GM21381 (cell line): ENCODE results near the gene OR1E1.
"Not testable (repeated sequence)": the region's sequence is repeated elsewhere in the genome, so short reads cannot be mapped to it uniquely, and the experiment has no call there.

Source experiments
- ATAC-seq: cut with Tn5 transposase; IDR thresholded peaks from one replicate; pipeline ENCODE4 v1.9.1; 2021; ENCODE audit warnings: mild to moderate bottlenecking, moderate library complexity; ENCODE audit not compliant: unreplicated experiment

The OR1E1 gene

DNA sequence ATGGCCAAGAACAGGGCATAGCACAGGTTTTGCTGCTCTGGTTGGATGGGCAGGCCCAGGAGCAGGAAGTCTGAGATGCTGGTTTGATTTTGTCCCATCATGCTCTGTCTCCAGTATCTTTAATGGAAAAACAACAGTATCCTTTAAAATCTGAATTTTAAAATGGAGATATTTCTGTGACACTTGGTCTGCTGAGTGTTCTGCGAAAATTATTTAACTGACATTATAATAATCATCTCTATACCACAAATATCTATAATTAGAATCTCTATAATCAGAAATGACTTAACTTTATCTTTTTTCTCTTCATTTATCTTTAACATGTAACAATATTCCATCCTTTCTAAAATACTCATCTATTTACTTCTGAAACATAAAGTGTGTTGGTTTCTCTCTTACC is at the start of gene OR1E1:
OR1E1 (minus strand) TSS at position 101 of the 400 bp plus-strand sequence; CDS start at position 101, 0 bp downstream.
- no peak for ATAC-seq

- ATAC-seq: no peak
Measured at GRCh38 chr17:3447625-3448024, 49.4 kb upstream of the OR1E1 start.

GRCh38 chr17:3440451-3440850 is 42.2 kb upstream of the OR1E1 start:
- ATAC-seq: no peak

- ATAC-seq: no peak
Measured at GRCh38 chr17:3438368-3438767, 40.2 kb upstream of the OR1E1 start.

GRCh38 chr17:3433741-3434140 is 35.5 kb upstream of the OR1E1 start, which contains the start of gene OR1E2:
Gene OR1E2, minus strand, starts transcription at chr17:3433841. Its CDS starts 0 bp downstream, at chr17:3433841.
- ATAC-seq: no peak

GRCh38 chr17:3433215-3433614 is 35.0 kb upstream of the OR1E1 start:
- not testable (repeated sequence) for ATAC-seq

GRCh38 chr17:3418222-3418621 is 20.0 kb upstream of the OR1E1 start:
- ATAC-seq: no peak

DNA sequence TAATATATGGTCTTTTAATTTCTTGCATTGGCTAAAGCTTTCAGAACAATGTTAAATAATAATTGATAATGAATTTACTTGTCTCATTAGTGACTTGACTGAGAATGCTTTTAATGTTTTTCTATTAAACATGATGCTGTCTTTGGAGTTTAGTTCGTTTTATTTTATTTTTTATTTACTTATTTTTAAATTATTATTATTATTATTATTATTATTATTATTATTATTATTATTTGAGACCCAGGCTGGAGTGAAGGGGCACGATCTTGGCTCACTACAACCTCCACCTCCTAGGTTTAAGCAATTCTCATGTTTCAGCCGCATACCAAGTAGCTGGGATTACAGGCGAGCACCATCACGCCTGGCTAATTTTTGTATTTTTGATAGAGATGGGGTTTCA is 17.4 kb upstream of the OR1E1 start:
- no peak for ATAC-seq

DNA sequence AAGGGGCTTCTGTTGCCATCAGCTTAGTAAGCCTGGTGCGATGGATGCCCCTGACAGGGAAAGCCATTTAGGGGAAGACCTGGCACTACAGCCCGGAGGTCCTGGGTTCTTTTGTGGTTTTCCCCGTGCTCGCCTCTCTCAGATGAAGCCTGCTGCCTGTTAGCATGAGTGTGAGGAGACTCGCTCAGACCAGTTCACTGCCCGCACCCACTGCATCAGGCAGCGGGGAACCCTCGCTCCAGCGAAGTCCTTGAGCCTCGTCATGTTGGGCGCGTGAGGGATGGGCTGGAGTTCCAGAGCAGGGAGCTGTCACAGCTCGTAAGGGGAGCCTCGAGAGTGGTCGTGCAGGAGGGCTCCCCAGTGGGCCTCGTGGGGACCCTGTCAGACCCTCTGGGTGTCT is 14.0 kb upstream of the OR1E1 start:
- not testable (repeated sequence) for ATAC-seq

DNA sequence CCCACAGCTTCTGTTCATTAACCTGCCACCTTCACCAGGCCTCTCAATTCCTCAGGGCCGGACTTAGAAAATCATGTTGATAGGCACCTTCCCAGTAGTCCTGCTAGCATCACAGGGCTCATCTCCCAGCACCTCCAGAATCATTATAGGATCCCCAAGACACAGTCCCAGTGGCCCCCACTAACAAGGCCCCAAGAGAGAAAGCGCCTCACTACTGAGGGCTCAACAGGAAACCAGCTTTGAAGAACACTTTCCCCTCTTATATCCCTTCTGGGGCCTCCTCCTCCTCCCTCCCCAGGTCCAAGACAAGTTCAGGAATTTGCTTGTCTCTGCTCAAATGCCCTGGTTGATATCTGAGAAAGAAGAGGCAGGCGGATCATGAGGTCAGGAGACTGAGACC is 12.9 kb upstream of the OR1E1 start, which contains the start of gene OR3A3:
OR3A3 (plus strand) TSS at position 301 of the 400 bp plus-strand sequence.
- no peak for ATAC-seq

GRCh38 chr17:3403856-3404255 is 5.6 kb upstream of the OR1E1 start:
- ATAC-seq: not testable (repeated sequence)

DNA sequence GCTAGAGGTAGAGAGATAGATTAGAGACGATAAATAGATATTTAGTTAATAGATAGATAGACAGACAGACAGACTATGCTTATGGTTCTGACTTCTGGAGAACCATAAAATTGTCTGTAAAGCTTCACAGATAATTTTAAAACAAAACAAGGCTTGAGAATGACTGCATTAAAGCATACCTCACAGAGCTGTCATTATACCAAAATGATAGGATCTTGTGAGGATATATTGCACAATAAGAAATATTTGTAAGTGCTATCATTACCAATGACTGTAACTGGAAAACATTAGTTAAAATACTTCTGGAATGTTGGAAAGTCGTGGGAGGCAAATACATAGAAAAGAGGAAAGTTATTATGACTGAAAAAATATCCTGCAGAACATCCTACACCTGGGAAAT is 3.6 kb upstream of the OR1E1 start:
- no peak for ATAC-seq

GRCh38 chr17:3400055-3400454 is 1.8 kb upstream of the OR1E1 start:
- no peak for ATAC-seq

DNA sequence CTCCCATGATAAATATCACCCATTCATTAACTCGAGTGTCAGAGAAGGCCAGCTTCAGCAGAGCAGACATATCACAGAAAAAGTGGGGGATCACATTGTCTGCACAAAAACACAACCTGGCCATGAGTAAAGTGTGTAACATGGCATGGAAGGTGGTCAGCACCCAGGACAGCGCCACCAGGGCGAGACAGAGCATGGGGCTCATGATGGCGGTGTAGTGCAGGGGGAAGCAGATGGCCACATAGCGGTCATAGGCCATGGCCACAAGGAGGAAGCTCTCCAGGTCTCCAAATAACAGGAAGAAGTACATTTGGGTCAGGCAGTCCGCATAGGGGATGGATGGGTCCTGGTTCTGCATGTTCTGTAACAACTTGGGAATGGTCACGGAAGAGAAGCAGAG is 409 bp downstream of the OR1E1 start:
- ATAC-seq: not testable (repeated sequence)

GRCh38 chr17:3389791-3390190 is 8.4 kb downstream of the OR1E1 start:
- no peak for ATAC-seq

GRCh38 chr17:3385869-3386816 is 12.1 kb downstream of the OR1E1 start, which contains the start of gene OR3A2:
Gene OR3A2, minus strand, starts transcription at chr17:3386308.
- no peak for ATAC-seq

DNA sequence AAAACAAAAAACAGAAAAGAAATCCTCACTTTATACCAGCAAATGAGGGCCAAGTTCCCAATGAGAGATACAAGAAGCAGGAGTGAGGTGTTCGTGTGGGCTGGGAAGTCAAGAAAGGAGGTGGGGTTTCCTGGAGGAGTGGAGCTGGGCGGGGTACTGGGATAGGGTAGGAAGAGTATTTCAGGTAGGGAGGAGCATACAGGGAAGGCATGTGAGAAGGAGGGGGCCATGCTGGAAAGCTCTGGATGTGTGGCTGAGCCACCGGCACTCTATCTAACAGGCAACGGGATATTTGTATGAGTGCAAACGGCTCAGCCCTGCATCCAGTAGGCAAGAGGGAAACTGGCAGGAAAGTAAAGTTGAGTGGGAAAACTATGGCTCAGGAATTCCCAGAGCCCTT is 16.3 kb downstream of the OR1E1 start:
- no peak for ATAC-seq

DNA sequence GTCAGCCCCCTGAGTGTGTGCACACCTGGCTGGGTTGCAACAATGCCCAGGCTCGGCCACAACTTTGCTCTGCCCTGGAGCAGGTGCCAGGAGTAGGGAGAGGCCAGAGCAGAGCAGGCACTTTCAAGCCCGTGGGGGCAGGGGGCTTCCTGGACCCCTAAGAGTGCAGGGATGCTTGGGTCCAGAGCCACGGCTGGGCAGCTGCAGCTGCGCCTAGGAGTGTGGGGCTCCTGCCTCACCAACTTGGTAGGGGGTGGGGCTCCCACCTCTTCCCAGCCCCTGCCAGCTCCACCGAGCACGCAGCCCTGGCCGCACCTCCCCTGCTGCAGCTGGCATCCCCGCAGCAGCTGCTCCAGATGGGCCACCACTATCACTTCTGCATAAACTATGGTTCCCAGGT is 19.9 kb downstream of the OR1E1 start:
- ATAC-seq: no peak

GRCh38 chr17:3371167-3371566 is 27.0 kb downstream of the OR1E1 start:
- not testable (repeated sequence) for ATAC-seq
